GM18505 (cell line): ENCODE data around the gene RIMS4.

ENCODE experiments used
- ATAC-seq: cut with Tn5 transposase; IDR thresholded peaks from one replicate; pipeline ENCODE4 v1.9.1; 2021; ENCODE audit not compliant: unreplicated experiment
- POLR2A ChIP-seq: IDR thresholded peaks from 4 replicates; pipeline ENCODE4 v1.6.1; 2011; ENCODE audit warnings: borderline replicate concordance; ENCODE audit not compliant: insufficient read depth, insufficient read length; ENCODE audit errors: extremely low read depth

The RIMS4 gene

DNA sequence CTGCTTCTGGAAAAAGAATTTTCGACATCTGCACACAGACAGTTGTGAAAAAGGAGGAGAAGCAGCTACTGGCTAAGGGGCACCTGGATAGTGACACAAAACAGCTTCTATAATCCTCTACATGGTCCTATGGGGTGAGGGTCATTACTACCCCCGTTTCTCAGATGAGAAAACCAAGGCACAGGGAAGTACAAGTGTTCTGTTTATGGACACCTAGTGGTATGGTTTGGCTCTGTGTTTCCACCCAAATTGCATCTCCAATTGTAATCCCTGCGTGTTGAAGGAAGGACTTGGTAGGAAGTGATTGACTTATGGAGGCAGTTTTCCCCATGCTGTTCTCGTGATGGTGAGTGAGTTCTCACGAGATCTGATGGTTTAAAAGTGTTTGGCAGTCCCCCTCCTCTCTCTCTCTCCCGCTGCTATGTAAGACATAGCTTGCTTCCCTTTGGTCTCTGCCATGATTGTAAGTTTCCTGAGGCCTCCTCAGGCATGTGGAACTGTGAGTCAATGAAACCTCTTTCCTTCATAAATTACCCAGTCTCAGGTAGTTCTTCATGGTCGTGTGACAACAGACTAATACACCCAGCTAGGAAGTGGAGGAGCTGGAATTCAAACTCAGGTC, 67.2 kb downstream of the RIMS4 start:
- no peak for TF ChIP-seq POLR2A
- no peak for ATAC-seq

DNA sequence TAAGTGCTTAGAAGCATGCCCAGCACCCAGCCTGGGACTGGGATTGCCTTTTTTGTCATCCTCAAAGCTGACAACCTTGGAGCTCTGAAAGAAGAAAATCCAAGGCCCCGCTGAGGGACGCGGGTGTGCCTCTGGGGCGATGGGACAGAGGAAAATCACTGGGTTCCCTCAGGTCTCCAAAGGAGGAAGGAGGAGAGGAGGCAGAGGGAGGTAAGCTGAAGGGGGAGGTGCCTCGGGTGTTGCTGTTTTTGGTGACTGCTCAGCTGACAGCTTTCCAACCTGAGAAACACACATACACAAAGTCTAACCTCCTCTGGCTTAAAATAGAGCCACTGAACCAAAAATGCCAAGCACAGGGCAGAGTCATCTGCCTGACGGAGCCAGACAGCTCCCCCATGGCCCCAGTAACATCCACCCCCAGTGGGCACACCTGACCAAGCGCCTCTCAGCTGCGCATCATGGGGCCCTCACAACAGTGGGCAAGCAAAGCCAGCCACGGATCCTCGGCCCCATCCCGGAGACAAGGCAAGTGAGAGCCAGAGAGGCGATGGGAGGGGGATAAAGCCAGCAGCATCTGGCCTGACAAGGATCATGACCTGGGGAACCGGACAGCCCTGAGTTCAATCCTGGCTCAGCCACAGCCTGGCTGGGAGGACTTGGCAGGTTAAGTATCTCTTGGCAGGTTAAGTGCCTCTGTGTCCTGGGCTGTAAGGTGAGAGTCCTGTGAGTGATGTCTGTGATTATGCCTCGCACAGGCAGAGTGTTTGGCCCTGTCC, 67.9 kb downstream of the RIMS4 start:
- TF ChIP-seq POLR2A = no peak
- ATAC-seq = no peak

DNA sequence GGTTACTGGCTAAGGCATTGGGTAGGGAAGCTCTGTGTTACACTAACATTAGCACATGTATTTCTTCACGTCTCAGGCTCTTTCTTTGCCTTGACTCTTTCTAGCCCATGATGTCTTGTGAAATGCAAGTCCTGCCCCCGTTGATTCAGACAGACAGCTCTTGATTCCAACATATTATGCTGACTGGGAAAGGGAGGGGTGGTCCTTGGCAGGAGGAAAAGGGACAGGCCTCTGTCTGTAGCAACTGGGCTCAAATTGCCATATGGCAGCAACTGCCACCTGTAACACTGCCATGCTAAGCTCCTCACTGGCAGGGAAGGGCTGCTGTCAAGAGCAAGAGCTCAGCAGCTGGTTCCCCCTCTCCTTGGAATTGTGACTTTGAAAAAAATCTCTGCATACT, 70.4 kb downstream of the RIMS4 start:
- TF ChIP-seq POLR2A = no peak
- ATAC-seq = no peak

DNA sequence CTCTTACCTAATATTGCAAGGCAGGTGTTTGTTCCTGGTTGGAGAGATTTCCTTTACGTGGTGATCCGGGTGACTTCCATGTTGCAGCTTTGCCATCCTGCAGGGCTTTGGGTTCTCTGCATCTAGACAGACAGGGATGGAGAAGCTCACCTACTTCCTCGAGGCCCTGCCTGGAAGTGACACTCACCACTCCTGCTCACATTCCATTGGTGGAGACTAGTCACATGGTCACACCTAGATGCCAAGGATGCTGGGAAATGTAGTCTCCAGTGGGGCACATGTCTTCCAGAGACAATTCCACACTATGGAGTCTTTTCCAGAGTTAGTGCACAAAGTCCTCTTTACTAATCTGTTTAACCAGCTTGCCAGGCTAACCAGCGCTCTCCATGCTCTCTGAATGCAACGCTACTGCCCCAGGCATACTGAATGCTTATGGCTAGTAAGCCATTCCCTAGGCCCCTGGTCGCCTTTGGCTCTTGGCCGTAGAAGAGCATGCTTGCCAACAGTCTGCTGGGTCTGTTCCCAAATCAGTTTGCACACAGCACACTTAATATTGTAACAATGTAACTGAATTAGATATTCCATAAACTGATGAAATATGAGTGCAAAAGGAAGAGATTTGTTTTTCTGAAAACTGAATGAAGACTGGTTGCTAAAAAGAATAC, 71.4 kb downstream of the RIMS4 start:
- ATAC-seq = no peak
- no peak for TF ChIP-seq POLR2A

DNA sequence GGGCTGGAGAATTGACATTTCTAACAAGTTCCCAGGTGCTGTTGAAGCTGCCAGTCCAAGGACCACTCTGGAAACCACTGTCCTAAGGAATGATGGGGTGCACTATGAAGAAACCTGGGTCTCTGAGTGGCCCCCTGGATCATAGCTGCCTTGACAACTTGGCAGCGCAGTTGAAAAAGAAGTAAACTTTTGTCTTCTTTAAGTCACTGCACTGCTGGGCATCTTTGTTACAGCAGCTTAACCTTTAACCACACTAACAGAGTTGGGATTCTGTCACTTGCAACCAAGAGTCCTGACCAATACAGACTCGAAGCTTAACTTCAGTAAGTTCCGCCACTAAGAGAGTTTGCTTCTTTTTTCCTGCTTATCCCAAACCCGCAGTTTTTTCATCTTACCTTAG, 73.2 kb downstream of the RIMS4 start:
- no peak for ATAC-seq
- no peak for TF ChIP-seq POLR2A

DNA sequence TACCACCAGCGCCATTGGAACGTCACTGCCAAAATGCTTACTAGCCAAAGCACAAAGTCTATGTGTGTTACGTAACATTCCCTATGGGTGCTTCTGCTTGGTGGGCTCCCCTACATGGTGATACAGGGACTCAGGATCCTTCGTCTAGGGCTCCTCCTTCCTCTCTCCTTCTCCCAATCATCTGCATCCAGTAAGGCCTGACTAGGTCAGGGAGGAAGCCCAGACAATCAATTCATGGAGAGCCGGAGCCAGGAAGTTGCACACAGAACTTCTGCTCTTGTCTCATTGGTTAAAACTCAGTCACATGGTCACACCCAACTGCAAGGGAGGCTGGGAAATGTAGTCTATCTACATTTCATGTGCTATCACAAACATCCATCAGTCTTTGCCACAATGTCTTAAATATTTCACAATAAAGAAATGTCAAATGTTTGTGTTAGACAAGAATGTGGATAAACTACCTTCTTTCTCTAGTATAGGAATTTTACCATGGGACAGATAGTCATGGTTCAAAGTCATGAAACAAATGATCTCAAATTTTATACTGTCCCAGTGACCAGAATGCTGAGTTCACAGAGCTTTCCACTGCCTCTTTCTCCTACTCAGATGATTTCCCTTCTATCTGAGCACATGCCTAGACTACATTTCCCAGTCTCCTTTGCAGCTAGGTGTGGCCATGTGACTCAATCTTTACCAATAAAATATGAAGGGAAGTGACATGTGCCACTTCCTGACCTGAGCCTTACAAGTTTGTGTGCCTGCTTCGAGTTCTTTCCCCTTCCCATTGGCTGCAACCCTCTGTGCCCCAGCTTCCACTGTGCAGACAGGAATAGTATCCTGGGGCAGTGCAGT, 74.0 kb downstream of the RIMS4 start:
- no peak for ATAC-seq
- no peak for TF ChIP-seq POLR2A

DNA sequence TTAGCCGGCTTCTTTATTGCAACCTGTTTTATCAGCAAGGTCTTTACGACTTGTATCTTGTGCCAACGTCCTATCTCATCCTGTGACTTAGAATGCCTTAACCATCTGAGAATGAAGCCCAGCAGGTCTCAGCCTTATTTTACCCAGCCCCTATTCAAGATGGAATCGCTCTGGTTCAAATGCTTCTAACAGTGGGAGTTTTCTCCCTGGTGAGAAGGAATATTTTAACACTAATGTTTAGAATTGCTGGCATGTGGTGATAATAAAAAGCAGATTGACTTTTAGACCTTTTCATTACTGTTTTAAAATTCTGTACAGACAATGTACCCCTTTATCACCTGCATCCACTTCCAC, 74.6 kb downstream of the RIMS4 start:
- no peak for ATAC-seq
- no peak for TF ChIP-seq POLR2A

DNA sequence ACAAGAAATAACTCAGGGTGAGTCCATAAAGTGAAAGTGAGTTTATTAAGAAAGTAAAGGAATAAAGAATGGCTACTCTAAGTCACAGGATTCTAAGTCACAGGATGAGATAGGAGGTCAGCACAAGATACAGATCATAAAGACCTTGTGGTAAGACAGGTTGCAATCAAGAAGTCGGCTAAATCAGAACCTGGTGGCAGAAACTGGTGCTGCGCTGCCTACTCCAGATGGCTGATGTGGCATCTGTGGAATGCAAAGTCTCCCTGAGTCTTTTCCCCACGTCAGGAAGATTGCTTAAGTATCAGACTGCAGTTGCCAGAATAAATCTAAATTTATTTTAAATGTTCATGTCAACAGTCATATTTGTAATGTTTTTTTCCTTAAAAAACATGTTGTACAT, 75.4 kb downstream of the RIMS4 start:
- ATAC-seq = no peak
- TF ChIP-seq POLR2A = no peak

DNA sequence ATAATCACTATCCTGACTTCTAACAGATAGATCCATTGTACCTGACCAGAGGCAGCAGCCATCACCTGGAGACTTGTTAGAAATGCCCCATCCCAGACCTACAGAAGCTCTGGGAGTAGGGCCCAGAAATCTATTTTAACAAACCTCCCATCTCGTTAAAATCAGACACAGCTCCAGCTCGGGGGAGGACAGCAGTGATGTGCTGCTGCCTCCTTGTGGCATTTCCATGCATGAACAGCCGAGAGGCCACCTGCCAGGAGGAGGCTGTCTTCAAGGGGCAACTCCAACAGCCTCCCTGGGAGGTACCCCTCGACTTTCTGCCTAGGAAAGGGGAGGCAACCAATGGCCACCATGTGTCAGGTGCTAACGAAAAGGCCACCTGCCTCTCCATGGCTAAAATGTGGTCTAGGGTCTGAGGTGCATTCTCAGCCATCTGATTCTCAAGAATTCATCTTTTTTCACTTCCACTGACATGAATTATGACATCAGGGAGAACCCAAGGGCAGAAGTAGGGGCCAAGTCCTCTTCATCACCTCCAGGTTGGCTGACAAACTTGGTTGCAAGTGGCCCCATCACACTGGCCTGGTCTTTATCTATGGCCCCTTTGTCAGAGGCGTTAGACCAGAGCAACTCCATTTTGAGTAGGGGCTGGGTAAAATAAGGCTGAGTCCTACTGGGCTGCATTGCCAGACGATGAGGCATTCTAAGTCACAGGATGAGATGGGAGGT, 76.8 kb downstream of the RIMS4 start:
- no peak for ATAC-seq
- TF ChIP-seq POLR2A = no peak

DNA sequence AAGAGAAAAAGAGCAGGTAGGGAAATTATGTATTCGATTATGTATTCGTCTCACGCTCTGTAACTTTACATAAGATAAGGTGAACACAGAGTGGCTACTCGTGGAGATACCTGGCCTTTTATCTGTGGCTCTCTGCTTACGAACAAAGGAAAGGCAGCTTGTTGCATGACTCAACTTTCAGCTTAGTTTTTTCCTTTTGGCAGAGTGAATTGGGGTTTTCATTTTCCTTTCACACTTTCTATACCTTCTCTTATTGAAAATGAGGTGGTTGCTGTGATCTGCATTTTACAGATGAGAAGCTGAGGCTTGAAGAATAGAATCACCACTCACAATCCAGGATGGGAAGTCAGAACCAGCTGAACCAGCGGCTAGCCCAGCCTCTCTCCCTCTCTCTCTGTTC, 78.0 kb downstream of the RIMS4 start:
- ATAC-seq = no peak
- no peak for TF ChIP-seq POLR2A

DNA sequence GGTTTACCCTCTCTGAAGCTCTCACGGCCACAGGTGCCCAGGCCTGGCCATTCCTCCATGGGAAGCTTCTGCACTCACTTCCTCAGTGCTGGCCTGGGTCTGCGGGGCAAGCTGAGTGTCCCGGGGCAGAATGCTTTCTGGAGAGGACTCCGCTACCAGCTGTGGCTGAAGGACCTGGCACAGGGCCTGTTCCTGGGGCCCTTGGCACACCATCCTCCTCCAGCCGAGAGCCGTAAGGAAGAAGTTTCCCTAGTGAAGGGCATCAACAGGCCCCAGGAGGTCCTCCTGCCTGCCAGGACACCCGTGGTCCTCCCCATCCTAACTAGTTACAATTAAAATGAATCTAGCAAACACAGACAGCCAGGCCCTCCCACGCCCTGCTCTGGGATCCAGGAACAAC, 78.7 kb downstream of the RIMS4 start:
- ATAC-seq = no peak
- TF ChIP-seq POLR2A = no peak

DNA sequence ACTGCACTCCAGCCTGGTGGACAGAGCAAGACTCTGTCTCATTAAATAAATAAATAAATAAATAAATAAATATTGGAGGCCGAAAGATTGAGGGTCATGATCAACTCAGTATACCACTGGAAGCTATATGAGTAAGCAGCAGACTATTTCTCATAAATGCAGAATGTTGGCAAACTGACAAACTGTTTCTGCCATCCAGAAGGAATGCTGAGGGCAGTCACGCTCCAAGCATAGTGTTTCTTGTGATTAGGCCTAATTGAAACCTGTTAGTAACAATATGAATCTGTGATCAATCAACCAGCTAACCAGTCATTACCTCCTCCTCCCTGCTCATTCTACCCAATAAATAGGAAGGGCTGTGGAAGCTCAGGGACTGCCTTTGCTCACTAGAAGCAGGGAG, 79.9 kb downstream of the RIMS4 start:
- ATAC-seq = no peak
- no peak for TF ChIP-seq POLR2A
